Renal cortex interstitium (tissue), 11 donors: ENCODE results near the gene TTC7B. TPM values are rescaled to one million over a fixed set of nuclear protein-coding genes. Genes with fewer than 3 reads are reported as not detected.
A peak's percentile ranks its signal among the peaks of the same experiment; 100 is the strongest.

Source experiments
- DNase-seq, 11 donors: peaks; one replicate each; pipeline ENCODE4 v3.0.0-alpha.2; 2013; ENCODE audit warnings: low read depth in 9 of 11, low spot score in 4 of 11; ENCODE audit errors: extremely low read depth in 1 of 11
- polyA plus RNA-seq, 3 donors: library from polyadenylated mRNA; unstranded; fragments of 120-200 nt; gene quantifications; one replicate each; pipeline ENCODE4 v1.2.1, GENCODE V29; 2013; ENCODE audit not compliant: insufficient read length in 3 of 3

The TTC7B gene
- polyA plus RNA-seq, 3 donors = 38.2 to 46.1 (median 44.1) TPM

DNA sequence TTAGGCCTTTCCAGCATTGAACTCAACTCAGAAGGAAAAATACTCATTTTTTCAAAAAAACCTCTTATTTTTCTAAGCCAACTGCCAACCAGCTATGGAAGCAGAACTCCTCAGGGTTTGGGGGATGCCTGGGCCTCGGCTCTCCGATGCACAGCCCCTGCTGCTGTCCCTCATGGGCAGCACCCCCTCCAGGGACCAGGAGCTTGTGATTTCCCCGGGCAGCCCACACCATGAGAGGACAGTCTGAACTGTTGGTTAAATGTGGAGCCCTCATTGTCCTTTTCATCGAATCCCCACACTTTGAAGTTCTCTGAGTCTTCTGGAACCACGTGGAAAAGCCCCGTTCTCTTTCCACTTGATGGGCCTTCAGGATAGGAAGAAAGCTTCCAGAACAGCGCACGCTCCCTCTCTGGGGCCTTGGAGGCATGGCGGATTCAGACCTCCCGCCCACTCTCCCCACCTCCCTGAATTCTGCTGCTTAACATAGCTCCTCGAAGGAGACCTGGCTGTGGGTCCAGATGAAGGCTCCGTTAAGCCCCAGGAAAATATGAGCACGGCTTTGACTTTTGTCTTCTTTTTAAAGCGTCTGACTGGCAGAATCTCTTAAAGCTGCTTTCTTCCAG is 262.8 kb downstream of the TTC7B start:
- DNase-seq = no peak

DNA sequence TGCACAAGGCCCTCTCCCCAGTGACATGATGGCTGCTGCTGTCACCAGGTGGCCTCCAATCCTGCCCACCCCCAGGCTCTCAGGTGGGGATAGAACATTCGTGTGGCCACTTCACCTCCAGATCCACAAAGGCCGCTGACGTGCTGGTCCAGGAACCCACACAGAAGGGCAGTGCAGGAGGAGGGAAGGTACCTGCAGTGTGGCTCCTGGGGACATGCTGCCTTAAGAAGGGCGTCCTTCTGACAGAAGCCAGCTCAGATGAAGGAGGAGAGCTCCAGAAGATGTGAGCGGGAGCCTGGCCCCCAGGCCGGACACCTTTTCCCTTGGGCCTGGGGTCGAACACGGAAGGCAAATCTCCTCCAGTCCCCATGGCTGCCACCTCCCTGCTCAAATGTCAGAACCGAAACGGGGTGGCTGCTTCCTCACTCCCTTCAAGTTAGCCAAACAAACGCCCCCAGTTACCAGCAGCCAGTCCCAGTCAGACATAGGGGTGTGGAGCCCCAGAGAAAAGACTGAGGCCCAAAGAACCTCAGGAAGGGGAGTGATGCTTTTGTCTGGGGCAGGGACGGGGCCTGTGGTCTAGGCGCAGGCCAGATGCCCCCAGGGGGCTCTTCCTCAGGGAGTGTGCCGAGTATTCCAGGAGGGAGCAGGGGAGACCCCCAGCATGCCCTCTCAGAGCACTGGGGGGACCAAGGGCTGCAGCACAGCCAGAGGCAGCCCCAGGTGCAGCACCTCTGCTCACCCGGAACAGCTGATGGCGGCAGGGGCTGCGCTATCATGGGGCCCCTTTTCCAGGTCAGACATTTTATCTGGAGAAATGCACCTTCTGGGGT is 263.5 kb downstream of the TTC7B start:
- no peak for DNase-seq

DNA sequence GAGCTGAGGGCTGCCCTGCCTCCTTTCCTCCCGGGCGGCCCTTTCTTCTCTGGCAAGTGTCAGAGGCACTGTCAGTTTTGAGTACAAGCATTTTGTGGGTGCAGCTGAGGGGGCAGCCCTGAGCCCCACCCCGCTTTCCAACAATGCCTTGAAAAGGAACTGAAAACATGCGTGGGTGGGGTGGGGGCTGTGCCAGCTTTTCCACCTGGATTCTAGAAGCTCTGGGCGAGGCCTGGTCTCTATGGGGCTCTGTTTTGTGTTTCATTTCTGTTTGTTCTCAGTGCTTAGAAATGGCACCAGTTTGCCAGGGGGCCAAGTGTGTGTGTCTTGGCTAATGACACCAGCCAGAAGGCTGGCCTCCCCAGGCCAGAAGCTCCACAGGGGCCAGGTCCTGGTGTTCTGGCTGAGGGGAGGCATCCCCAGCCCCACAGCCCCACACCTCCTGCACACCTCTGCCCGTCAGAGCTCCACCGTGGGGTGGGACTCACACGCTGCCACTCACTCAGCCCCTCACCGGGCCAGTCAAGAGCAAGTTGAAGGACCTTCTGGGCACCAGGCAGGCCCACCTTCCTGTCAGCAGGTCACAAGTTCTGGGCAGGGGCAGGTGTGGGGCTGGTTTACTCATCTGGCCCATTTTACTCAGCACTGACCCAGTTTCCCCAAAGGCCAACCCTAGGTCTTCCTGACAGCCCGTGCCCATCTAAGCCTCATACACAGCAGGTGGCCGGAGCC is 264.3 kb downstream of the TTC7B start:
- DNase-seq = no peak

DNA sequence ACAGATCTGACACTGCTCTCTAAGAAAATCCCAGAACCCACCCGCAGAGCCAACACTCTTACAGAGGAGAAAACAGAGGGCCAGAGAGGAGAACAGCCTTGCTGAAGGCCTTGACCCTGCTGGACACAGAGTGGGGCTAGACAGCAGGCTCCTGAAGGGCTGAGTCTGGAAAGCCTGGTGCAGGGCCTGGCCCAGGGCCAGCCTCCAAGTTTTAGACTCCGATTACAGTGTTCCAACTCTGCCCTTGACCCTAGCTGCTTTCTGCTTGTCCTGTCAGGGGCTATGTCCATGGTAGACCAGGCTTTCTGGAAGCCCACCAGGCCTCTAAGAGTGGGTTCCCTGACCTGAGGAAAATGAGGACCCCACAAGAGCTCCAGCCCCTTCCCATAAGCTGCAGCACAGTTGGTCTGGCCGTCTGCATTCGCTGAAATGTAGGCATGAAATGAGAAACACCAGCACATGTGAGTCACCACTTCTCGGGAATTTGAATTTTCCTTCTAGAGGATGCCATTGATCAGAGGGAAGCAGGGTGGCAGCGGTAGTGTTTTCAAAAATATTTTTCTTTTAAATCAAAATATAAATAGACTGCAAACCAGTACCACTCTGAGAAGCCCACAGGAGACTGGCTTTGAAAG is 265.0 kb downstream of the TTC7B start:
- no peak for DNase-seq

DNA sequence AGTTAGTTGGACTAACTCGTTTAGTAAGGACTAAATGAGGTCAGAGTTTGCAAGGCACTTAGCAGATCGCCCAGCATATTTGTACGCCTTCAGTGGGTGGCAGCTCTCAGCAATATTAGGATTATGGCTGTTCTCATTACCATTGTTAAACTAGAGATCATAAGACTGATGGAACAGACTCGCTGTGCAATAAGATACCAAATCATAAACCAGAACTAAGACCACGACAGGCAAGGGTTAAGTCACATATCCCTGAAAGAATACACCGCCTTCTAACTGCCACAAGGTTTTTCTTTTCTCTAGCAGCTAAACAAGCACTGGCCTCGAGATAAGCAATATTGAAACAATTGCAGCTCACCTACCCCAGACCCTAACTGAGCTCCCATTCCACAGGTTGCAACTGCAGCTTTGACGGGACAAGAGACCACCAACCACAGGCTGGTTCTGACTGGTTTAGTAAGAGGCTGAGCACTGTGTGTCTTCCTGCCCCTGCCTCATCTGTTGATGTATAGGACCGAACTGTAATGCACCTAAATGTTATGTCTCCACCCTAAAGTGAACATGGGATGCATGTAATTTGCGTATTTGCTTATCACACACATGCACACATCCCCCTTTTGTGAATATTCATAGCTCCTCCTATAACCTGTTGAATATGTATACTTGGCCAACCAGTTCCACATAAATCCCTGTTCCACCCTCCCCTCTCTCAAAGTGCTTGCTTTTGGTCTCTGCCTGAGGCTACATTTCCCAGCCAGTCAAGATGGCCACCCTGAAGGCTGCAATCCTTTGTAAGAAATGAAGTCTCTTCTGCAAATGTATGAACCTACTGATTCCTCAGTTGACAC is 266.2 kb downstream of the TTC7B start:
- DNase-seq = no peak

DNA sequence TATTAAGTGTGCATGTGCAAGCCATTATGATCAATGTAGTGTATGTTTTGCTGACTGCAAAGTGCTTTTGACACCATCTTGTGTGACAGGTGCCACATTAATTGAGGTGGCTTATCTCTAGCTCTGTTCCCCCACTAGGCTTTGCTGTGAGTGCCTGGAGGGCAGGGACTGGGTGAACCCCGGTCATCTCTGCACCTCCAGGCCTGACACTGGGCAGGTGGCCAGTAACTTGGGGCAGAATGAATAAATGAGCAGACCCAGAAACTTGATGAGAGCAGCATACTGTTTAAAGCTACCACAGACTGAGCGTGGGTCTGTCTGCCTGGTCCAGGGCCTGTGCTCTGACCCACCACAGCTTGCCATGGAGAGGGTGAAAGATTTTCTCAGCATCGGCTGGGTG is 267.8 kb downstream of the TTC7B start:
- DNase-seq = no peak

DNA sequence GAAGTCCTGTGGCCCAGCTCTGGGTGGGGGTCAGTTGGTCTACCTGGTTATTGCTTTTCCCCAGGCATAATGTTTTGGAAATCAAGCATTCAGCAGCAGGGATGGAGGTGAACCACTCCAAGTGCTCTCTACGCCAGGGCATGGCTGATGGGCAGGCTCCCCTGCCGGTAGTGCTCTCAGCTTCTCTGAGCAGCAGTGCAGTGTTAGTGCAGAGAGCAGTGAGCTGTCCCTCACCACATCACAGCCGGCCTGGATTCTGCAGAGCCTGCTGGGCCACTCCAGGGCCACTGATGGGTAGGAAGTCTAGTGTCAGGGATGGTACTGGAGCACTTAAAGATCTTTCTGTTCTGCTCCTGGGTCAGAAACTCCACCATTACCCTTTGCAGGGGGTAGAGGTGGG is 268.3 kb downstream of the TTC7B start:
- no peak for DNase-seq

DNA sequence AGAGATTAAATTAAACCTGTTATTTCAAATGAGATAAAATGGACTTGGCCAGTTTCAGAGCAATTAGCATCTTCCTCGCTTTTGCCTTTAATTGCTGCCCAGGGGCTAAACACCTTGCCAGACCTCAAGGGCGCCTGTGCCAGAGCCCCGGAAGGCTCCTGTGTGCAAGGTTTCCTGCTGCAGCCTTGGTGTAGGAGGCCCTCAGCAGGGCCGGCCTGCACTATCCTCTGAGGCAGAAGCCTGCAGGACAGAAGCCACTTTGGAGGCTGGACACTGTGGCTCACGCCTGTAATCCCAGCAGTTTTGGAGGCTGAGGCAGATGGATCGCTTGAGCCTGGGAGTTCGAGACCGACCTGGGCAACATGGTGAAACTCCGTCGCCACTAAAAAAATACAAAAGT is 269.0 kb downstream of the TTC7B start:
- no peak for DNase-seq

DNA sequence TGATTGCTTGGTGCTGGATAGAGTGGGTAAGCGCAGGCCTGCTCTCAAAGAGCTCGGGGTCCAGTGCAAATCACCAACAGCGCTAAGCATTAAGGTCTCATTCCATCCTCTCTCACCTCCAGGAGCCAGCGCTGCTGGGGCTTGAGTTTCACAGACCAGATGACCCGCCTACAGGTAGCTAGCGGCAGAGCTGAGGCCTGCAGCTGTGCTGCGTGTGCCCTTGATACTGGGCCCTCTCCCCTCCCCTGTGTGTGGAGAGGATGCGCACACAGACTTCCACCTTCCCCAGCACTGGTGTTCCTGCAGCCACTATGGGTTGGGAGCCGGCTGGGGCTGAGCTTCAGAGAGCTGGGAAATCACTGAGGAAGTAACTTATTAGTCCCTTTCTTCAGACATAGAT is 269.5 kb downstream of the TTC7B start:
- no peak for DNase-seq

- DNase-seq = peak in 3 of 11 donors; percentile 45 to 55 (median 53)
Observed at GRCh38 chr14:90545966-90546751, 270.1 kb downstream of the TTC7B start.

GRCh38 chr14:90545382-90545781 is 270.8 kb downstream of the TTC7B start:
- DNase-seq = no peak

- DNase-seq = no peak
Observed at GRCh38 chr14:90544971-90545370, 271.3 kb downstream of the TTC7B start.

DNA sequence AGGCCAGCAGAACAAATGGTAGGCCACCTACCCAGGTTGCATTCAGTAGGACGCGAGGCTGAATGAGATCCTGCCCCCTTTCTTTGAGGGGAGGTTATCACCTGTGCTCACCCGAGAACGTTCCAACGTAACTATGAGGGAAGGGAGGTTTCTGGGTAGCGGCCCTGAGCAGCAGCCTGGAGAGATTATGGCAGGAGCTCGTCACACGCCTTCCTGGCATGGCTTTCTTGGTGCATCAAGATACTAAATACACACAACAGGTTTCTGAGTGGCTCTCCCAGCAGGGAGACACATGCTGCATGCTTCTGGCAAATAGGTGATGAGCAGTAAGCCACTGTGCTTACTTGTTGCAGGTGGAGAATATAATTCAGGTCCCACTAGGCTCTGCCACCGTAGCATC is 271.7 kb downstream of the TTC7B start:
- no peak for DNase-seq

GRCh38 chr14:90543876-90544275 is 272.4 kb downstream of the TTC7B start:
- no peak for DNase-seq

DNA sequence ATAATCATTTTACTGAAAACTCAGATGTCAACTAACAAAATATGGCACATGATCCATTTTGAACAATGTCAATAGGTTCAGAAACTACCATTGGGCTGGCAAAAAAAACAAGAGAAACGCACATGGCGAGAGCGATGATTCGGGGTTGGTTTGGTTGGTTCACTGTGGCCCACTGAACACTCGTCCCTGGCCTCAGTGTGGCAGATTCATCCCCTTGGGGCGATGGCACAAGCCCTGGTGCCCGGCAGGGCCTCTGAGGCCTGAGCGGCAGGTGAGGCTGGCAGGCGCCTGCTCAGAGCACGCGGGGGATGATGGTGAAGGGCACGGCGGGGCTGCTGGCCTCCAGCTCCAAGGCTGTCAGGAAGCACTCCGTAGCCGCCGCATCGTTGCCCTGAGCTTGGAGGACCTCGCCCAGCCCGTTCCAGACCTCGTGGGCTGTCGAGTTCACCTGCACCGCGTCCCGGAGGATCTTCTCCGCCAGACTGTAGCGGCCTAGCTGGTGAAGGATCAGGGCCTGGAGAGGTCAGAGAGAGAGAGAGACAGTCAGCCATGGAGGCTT is 275.1 kb downstream of the TTC7B start:
- DNase-seq = no peak

- no peak for DNase-seq
Observed at GRCh38 chr14:90540437-90540836, 275.8 kb downstream of the TTC7B start.

DNA sequence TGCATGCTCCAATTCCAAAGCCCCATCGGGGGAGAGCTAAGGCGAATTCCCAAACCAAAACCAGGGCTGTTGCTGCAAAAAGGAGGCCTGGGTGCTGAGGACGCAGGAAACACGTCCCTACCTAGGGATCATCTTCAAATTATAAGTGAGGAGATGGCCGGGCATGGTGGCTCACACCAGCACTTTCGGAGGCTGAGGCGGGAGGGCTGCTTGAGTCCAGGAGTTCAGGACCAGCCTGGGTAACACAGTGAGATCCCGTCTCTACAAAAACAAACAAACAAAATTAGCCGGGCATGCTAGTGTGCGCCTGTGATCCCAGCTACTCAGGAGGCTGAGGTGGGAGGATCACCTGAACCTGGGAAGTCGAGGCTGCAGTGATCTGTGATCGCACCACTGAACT is 276.2 kb downstream of the TTC7B start:
- DNase-seq = no peak

GRCh38 chr14:90539496-90539775 is 276.8 kb downstream of the TTC7B start:
- DNase-seq = no peak
